Upper lobe of right lung (tissue), 1 donor: ENCODE measurements around the gene TICRR. TPM values are rescaled to one million over a fixed set of nuclear protein-coding genes. Genes with fewer than 3 reads are reported as not detected.

Experiments used
- ATAC-seq: fragments of 200-7000 bp; cut with Tn5 transposase; one replicate; pipeline ENCODE4 v1.9.1; 2020; ENCODE audit warnings: mild to moderate bottlenecking, moderate library complexity
- DNase-seq: peaks from one replicate; pipeline ENCODE4 v3.0.0-alpha.2; 2020
- H3K27ac ChIP-seq: fragments of 200-600 bp; one replicate; pipeline ENCODE4 v1.8.0; 2022
- H3K27me3 ChIP-seq: fragments of 200-600 bp; one replicate; pipeline ENCODE4 v1.8.0; 2022; ENCODE audit warnings: mild to moderate bottlenecking
- H3K36me3 ChIP-seq: fragments of 200-600 bp; one replicate; pipeline ENCODE4 v1.8.0; 2022
- H3K4me1 ChIP-seq: fragments of 200-600 bp; one replicate; pipeline ENCODE4 v1.8.0; 2022
- H3K4me3 ChIP-seq: fragments of 200-600 bp; one replicate; pipeline ENCODE4 v1.8.0; 2022; ENCODE audit warnings: mild to moderate bottlenecking
- H3K9me3 ChIP-seq: fragments of 200-600 bp; one replicate; pipeline ENCODE4 v1.8.0; 2022
- CTCF ChIP-seq: fragments of 200-600 bp; IDR thresholded peaks from one replicate; pipeline ENCODE4 v1.8.0; 2022; ENCODE audit warnings: antibody characterized with exemption
- intact Hi-C: fragments of 100-400 bp; cut with DNase I; formaldehyde crosslinking; loops from one replicate; pipeline ENCODE4 v1.11.0; 2022
- total RNA-seq: library from RNA; stranded (reverse); fragmentation: NEBNext Ultra II Directional; extraction: Animal tissue kit (Norgen Biotek cat#: 25700); gene quantifications from one replicate; pipeline ENCODE4 v1.2.1, GENCODE V29; 2021
- donor health status: DM: no; HTN: yes; CAD: no; lungs with severe emphysema.

The TICRR gene
- total RNA-seq, 1 donor from 2014 or later, result 0.09 TPM

GRCh38 chr15:89530976-89531375, 44.3 kb upstream of the TICRR start:
- DNase-seq (no peak), ATAC-seq (no peak)
- H3K27ac ChIP-seq, result no peak overlapping the region
- H3K9me3 ChIP-seq, result no peaks in the 10 kb centered on the region
- H3K27me3 ChIP-seq, result no peaks in the 10 kb centered on the region
- H3K4me1 ChIP-seq, result no peaks in the 10 kb centered on the region
- no peak for TF ChIP-seq CTCF
- H3K36me3 ChIP-seq, result no peaks in the 10 kb centered on the region
- intact Hi-C loops, result no loop called here
- H3K4me3 ChIP-seq, result no peak overlapping the region

- no peak overlapping the region for H3K4me3 ChIP-seq
- DNase-seq (no peak), ATAC-seq (no peak)
- no peaks in the 10 kb centered on the region for H3K36me3 ChIP-seq
- no peaks in the 10 kb centered on the region for H3K27me3 ChIP-seq
- H3K9me3 ChIP-seq, result no peaks in the 10 kb centered on the region
- no peaks in the 10 kb centered on the region for H3K4me1 ChIP-seq
- intact Hi-C loops, result no loop called here
- no peak overlapping the region for H3K27ac ChIP-seq
- no peak for TF ChIP-seq CTCF
Observed at GRCh38 chr15:89531796-89532537, 43.3 kb upstream of the TICRR start.

GRCh38 chr15:89533861-89534544, 41.3 kb upstream of the TICRR start:
- H3K4me1 ChIP-seq, result no peaks in the 10 kb centered on the region
- H3K36me3 ChIP-seq, result no peaks in the 10 kb centered on the region
- no peak for TF ChIP-seq CTCF
- no peak for ATAC-seq
- no peaks in the 10 kb centered on the region for H3K27me3 ChIP-seq
- no peaks in the 10 kb centered on the region for H3K9me3 ChIP-seq
- no peak overlapping the region for H3K4me3 ChIP-seq
- intact Hi-C loops, result no loop called here
- H3K27ac ChIP-seq, result no peak overlapping the region
- DNase-seq, result no peak

GRCh38 chr15:89539027-89539426, 36.2 kb upstream of the TICRR start:
- Histone ChIP-seq H3K27ac (no peak overlapping the region), H3K9me3 (no peaks in the 10 kb centered on the region), H3K4me1 (no peaks in the 10 kb centered on the region), H3K4me3 (no peak overlapping the region), H3K27me3 (no peaks in the 10 kb centered on the region), H3K36me3 (no peaks in the 10 kb centered on the region)
- DNase-seq (no peak), ATAC-seq (no peak)
- no peak for TF ChIP-seq CTCF
- intact Hi-C loops, result no loop called here

GRCh38 chr15:89542369-89542768, 32.9 kb upstream of the TICRR start:
- DNase-seq (no peak), ATAC-seq (no peak)
- no peaks in the 10 kb centered on the region for H3K27me3 ChIP-seq
- no peaks in the 10 kb centered on the region for H3K4me1 ChIP-seq
- no peaks in the 10 kb centered on the region for H3K36me3 ChIP-seq
- H3K4me3 ChIP-seq, result no peak overlapping the region
- no peak for TF ChIP-seq CTCF
- no peaks in the 10 kb centered on the region for H3K9me3 ChIP-seq
- no peak overlapping the region for H3K27ac ChIP-seq
- intact Hi-C loops, result no loop called here
